Lung (tissue), 12 donors: ENCODE data around the gene DENND1C. TPM values are rescaled to one million over a fixed set of nuclear protein-coding genes. Genes with fewer than 3 reads are reported as not detected.

Experiments
- ATAC-seq: fragments of 200-7000 bp; cut with Tn5 transposase; one replicate; pipeline ENCODE4 v1.9.1; 2020; ENCODE audit warnings: moderate number of reproducible peaks; ENCODE audit not compliant: insufficient read depth, low FRiP score
- DNase-seq, 3 donors: peaks; one replicate each; pipeline ENCODE4 v3.0.0-alpha.2; 2013 to 2017
- H3K27ac ChIP-seq, 2 donors: one replicate each; pipeline ENCODE4 v1.5.1; 2013; ENCODE audit warnings: mild to moderate bottlenecking in 2 of 2, moderate library complexity in 2 of 2, control low read depth in 1 of 2, inconsistent platforms in 1 of 2, low read depth in 1 of 2, low read length in 1 of 2
- H3K27me3 ChIP-seq, 3 donors: one replicate each; pipeline ENCODE4 v1.5.1; 2013; ENCODE audit warnings: low read length in 2 of 3; ENCODE audit not compliant: control insufficient read depth in 3 of 3, insufficient read depth in 3 of 3
- H3K36me3 ChIP-seq, 4 donors: one replicate each; pipeline ENCODE4 v1.5.1; 2013; ENCODE audit warnings: low read length in 4 of 4, mild to moderate bottlenecking in 1 of 4, moderate library complexity in 1 of 4; ENCODE audit not compliant: control insufficient read depth in 4 of 4, insufficient read depth in 4 of 4
- H3K4me1 ChIP-seq, 5 donors: one replicate each; pipeline ENCODE4 v1.5.1; 2013; ENCODE audit warnings: low read length in 5 of 5, mild to moderate bottlenecking in 2 of 5, moderate library complexity in 1 of 5; ENCODE audit not compliant: control insufficient read depth in 5 of 5, insufficient read depth in 5 of 5
- H3K4me3 ChIP-seq: one replicate; pipeline ENCODE4 v1.5.1; 2013; ENCODE audit warnings: mild to moderate bottlenecking, control low read depth, moderate library complexity
- H3K9ac ChIP-seq, 2 donors: one replicate each; pipeline ENCODE4 v1.5.1; 2013; ENCODE audit warnings: low read length in 2 of 2, control low read depth in 1 of 2; ENCODE audit not compliant: insufficient read depth in 1 of 2
- H3K9me3 ChIP-seq, 4 donors: one replicate each; pipeline ENCODE4 v1.5.1; 2013; ENCODE audit warnings: low read length in 3 of 4, mild to moderate bottlenecking in 1 of 4, moderate library complexity in 1 of 4; ENCODE audit not compliant: control insufficient read depth in 4 of 4, insufficient read depth in 3 of 4
- WGBS, 2 donors: extraction: QIAGEN DNeasy Blood & Tissue Kit; methylation state at CpG; one replicate each; pipeline ENCODE4 v1.1.7; 2013; 5-methylcytosine and 5-hydroxymethylcytosine counted together
- polyA plus RNA-seq, 2 donors: library from polyadenylated mRNA; stranded (reverse); fragments of 200-250 nt; gene quantifications; one replicate each; pipeline ENCODE4 v1.2.1, GENCODE V29; 2013
- total RNA-seq, 2 donors: library from RNA; depleted of rRNA in 1 of 2; stranded (reverse); fragments of >200 nt in 1 of 2; gene quantifications; one replicate each; pipeline ENCODE4 v1.2.1, GENCODE V29; 2014 to 2021
- TF ChIP-seq, protein P1 (sequence below): IDR thresholded peaks from 2 replicates; pipeline ENCODE4 v1.5.1; 2012; ENCODE audit warnings: mild to moderate bottlenecking; ENCODE audit errors: control extremely low read depth, extremely low read depth
- donor health status: control.
- donor health status: control.
- donor health status: Bipolar disorder and iron deficiency.
- donor health status: healthy.
- donor health status: DM: yes; HTN: yes; CAD: no.

Gene DENND1C
- total and polyA plus RNA-seq, 4 donors = 2.7 to 11.0 (median 9.3) TPM

DNA sequence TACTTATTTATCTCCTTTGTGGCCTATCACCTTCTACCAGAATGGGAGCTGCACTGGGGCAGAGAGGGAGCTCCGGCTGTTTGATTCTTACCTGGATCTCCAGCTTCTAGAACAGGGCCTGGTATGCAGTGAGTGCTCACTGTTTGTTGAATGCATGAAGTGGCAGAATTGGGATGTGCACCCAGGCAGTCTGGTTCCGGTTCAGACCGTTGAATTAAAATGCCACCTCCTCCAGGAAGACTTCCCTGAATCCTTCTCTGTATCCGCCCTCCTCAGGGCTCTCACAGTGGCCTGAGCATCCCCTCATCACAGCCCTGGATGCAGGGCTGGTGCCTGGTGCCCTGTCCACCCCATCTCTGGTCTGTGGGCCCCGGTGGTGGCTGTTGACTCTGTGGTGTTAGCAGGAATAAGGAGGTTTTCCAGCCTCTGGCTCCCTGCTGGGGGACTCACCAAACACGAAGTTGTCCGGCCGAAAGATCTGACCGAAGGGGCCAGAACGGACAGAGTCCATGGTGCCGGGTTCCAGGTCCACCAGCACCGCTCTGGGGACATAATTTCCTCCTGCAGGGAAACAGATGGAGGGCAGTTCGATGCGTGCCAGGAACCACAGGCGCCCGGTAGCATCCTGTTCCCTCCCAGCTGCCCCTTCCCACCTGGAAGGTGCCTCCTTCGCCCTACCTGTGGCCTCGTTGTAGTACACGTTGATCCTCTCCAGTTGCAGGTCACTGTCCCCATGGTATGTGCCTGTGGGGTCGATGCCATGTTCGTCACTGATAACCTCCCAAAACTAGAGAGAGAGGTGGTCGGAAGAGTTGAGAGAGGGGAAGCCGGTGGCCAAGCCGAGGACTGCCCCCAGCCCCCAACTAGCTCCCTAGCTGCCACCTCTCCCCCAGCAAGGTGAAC lies 19.5 kb upstream of the DENND1C start:
- H3K27me3 ChIP-seq = peaks cover 0 to 10% (median 5%) of the 10 kb centered on the region in 3 donors
- H3K4me3 ChIP-seq = no peak overlapping the region
- TF ChIP-seq, protein P1, sequence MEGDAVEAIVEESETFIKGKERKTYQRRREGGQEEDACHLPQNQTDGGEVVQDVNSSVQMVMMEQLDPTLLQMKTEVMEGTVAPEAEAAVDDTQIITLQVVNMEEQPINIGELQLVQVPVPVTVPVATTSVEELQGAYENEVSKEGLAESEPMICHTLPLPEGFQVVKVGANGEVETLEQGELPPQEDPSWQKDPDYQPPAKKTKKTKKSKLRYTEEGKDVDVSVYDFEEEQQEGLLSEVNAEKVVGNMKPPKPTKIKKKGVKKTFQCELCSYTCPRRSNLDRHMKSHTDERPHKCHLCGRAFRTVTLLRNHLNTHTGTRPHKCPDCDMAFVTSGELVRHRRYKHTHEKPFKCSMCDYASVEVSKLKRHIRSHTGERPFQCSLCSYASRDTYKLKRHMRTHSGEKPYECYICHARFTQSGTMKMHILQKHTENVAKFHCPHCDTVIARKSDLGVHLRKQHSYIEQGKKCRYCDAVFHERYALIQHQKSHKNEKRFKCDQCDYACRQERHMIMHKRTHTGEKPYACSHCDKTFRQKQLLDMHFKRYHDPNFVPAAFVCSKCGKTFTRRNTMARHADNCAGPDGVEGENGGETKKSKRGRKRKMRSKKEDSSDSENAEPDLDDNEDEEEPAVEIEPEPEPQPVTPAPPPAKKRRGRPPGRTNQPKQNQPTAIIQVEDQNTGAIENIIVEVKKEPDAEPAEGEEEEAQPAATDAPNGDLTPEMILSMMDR = no peak
- 57 to 61% methylated on average over 24 of the region's 24 CpGs for WGBS, 2 donors
- H3K36me3 ChIP-seq = no peaks in the 10 kb centered on the region
- ATAC-seq (no peak), DNase-seq (no peak)
- H3K4me1 ChIP-seq = peaks cover 0 to 11% (median 4%) of the 10 kb centered on the region in 5 donors
- no peak overlapping the region for H3K27ac ChIP-seq
- no peaks in the 10 kb centered on the region for H3K9me3 ChIP-seq
- no peak overlapping the region for H3K9ac ChIP-seq

GRCh38 chr19:6499052-6499790 lies 17.6 kb upstream of the DENND1C start:
- no peak for DNase-seq
- Histone ChIP-seq H3K27ac (no peak overlapping the region), H3K27me3 (peaks cover 0 to 10% (median 5%) of the 10 kb centered on the region in 3 donors)

DNA sequence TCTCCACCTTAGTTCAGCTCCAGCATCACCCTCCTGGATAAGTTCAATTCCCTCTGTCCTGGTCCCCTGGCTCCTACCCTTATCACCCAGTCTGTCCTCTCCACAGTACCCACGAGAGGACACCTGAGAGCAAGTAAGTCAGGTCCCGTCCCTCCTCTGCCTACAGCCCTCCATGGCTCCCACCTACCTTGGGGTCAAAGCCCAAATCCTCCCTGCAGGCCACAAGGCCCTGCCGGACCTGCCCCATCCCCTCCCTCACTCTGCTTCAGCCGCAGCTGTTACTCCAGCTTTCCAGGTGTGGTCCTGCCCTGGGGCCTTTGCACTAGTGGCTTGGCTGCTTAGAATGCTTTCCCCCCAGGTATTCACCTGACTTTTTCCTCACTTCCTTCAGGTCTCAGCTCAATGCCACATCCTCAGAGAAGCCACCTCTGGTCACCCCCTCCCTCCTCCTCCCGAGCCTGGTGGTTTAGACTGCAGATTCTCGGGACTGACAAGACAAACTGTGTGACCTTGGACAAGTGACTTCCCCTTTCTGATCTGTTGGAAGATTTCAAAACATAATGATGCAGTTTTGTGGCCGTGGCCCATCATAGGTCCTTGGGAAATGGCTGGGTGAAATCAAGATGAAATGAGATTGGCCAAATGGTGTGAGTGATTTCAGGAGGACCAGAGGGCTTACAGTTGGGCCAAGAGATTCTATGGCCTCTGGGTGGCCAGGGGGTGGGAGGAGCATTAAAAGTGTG lies 16.9 kb upstream of the DENND1C start:
- no peaks in the 10 kb centered on the region for H3K9me3 ChIP-seq
- H3K27ac ChIP-seq = no peak overlapping the region
- WGBS, 2 donors = 61 to 68% methylated on average over 7 of the region's 7 CpGs
- no peak overlapping the region for H3K9ac ChIP-seq
- peaks cover 0 to 10% (median 5%) of the 10 kb centered on the region in 3 donors for H3K27me3 ChIP-seq
- TF ChIP-seq, protein P1 = no peak
- H3K4me1 ChIP-seq = peaks cover 0 to 11% (median 4%) of the 10 kb centered on the region in 5 donors
- ATAC-seq (no peak), DNase-seq (no peak)
- H3K4me3 ChIP-seq = no peak overlapping the region
- no peaks in the 10 kb centered on the region for H3K36me3 ChIP-seq

More at GRCh38 chr19:6499052-6499790, 17.6 kb upstream of the DENND1C start:
- Histone ChIP-seq H3K4me1 (peaks cover 0 to 11% (median 4%) of the 10 kb centered on the region in 5 donors), H3K36me3 (no peaks in the 10 kb centered on the region), H3K9ac (no peak overlapping the region), H3K4me3 (no peak overlapping the region), H3K9me3 (no peaks in the 10 kb centered on the region)
- no peak for ATAC-seq
- WGBS, 2 donors = 72 to 75% methylated on average over 17 of the region's 17 CpGs
- TF ChIP-seq, protein P1 = no peak
